Activated CD4-positive, CD25-positive, alpha-beta regulatory T cell treated with anti-CD3 and anti-CD28 coated beads, Interleukin-2, amount 50 U/mL, for 24 hours (primary cell): ENCODE measurements around the gene RGS6.

Source experiments
- ATAC-seq, 2 donors: fragments of 150-1000 bp; cut with Tn5 transposase; one replicate each; pipeline ENCODE4 v1.10.0; 2021; ENCODE audit warnings: mild to moderate bottlenecking in 1 of 2, moderate library complexity in 1 of 2

Gene RGS6

GRCh38 chr14:72595152-72595862 lies 663.1 kb downstream of the RGS6 start:
- ATAC-seq: no peak

- no peak for ATAC-seq
Observed at GRCh38 chr14:72597252-72598233, 665.3 kb downstream of the RGS6 start.

- ATAC-seq: no peak
Observed at GRCh38 chr14:72598306-72598705, 666.1 kb downstream of the RGS6 start.

- ATAC-seq: no peak
Observed at GRCh38 chr14:72599579-72600470, 667.6 kb downstream of the RGS6 start.

- no peak for ATAC-seq
Observed at GRCh38 chr14:72600551-72601330, 668.5 kb downstream of the RGS6 start.

GRCh38 chr14:72603639-72604038 lies 671.4 kb downstream of the RGS6 start:
- no peak for ATAC-seq

GRCh38 chr14:72604133-72604532 lies 671.9 kb downstream of the RGS6 start:
- ATAC-seq: no peak

- no peak for ATAC-seq
Observed at GRCh38 chr14:72605096-72605920, 673.1 kb downstream of the RGS6 start.

- ATAC-seq: no peak
Observed at GRCh38 chr14:72605921-72606220, 673.6 kb downstream of the RGS6 start.

- no peak for ATAC-seq
Observed at GRCh38 chr14:72606879-72607278, 674.6 kb downstream of the RGS6 start.

GRCh38 chr14:72607386-72608130 lies 675.3 kb downstream of the RGS6 start:
- no peak for ATAC-seq

- ATAC-seq: no peak
Observed at GRCh38 chr14:72608391-72609204, 676.4 kb downstream of the RGS6 start.

- no peak for ATAC-seq
Observed at GRCh38 chr14:72609205-72609916, 677.1 kb downstream of the RGS6 start.

GRCh38 chr14:72610096-72610830 lies 678.0 kb downstream of the RGS6 start:
- no peak for ATAC-seq

GRCh38 chr14:72610831-72611200 lies 678.6 kb downstream of the RGS6 start:
- ATAC-seq: no peak

GRCh38 chr14:72611506-72611905 lies 679.3 kb downstream of the RGS6 start:
- no peak for ATAC-seq

GRCh38 chr14:72612041-72612440 lies 679.8 kb downstream of the RGS6 start:
- no peak for ATAC-seq
